GM12878 (cell line): Measurements from ENCODE around the gene KLK3. TPM values are rescaled to one million over a fixed set of nuclear protein-coding genes. Genes with fewer than 3 reads are reported as not detected.

Experiments
- ATAC-seq: fragments of 200-7000 bp; cut with Tn5 transposase; 3 replicates; pipeline ENCODE4 v1.9.1; 2020; ENCODE audit warnings: mild to moderate bottlenecking, moderate library complexity
- BruUV-seq: library from RNA; stranded (reverse); fragments of 400-500 nt; replicated peaks from 2 replicates; lab custom pipeline; 2021; lab: Mats Ljungman, UMichigan
- CTCF ChIA-PET: fragments of 300-600 bp; sonication (Branson Sonifier 250); formaldehyde crosslinking; extraction: SDS; loops from one replicate; lab custom pipeline; 2021; ENCODE audit warnings: inconsistent platforms; lab: Yijun Ruan, JAX
- POLR2A ChIA-PET: fragments of 350-600 bp; formaldehyde crosslinking; extraction: SDS; loops from one replicate; lab custom pipeline; 2021; ENCODE audit warnings: inconsistent platforms; lab: Charles Lee
- RAD21 ChIA-PET: fragments of 300-600 bp; sonication (Branson Sonifier 250); formaldehyde crosslinking; loops from one replicate; lab custom pipeline; 2023; ENCODE audit warnings: antibody characterized with exemption; ENCODE audit not compliant: unreplicated experiment; lab: Charles Lee
- SMC1A ChIA-PET: fragments of 300-600 bp; sonication (Branson Sonifier 250); formaldehyde crosslinking; loops from one replicate; lab custom pipeline; 2023; ENCODE audit not compliant: unreplicated experiment, uncharacterized antibody; lab: Charles Lee
- DNase-seq: peaks from one replicate; pipeline ENCODE4 v3.0.0-alpha.2; 2011; ENCODE audit warnings: low read depth, low spot score
- FAIRE-seq: peaks from 3 replicates; lab custom pipeline; 2011; peaks lifted over from hg19 to GRCh38; lab: Jason Lieb, UNC
- H2AFZ ChIP-seq: 2 replicates; pipeline ENCODE4 v1.6.0; 2011; ENCODE audit warnings: low read depth, low read length, control low read depth; ENCODE audit not compliant: control insufficient read depth
- H3K27ac ChIP-seq: 2 replicates; pipeline ENCODE4 v1.5.1; 2011; ENCODE audit warnings: control low read depth; ENCODE audit not compliant: control insufficient read depth, insufficient read depth
- H3K27me3 ChIP-seq, 2 experiments: replicated peaks in 1 of 2; 2 replicates each; pipeline versions ENCODE4 v1.6.0 to v1.6.1; 2011; ENCODE audit warnings: low read length in 1 of 2; ENCODE audit not compliant: control insufficient read depth in 2 of 2, insufficient read depth in 2 of 2
- H3K36me3 ChIP-seq, 2 experiments: 2 replicates each; pipeline ENCODE4 v1.5.1; 2011; ENCODE audit warnings: low read length in 1 of 2; ENCODE audit not compliant: control insufficient read depth in 2 of 2, insufficient read depth in 2 of 2
- H3K4me1 ChIP-seq: 2 replicates; pipeline ENCODE4 v1.6.1; 2011; ENCODE audit warnings: mild to moderate bottlenecking, low read length, moderate library complexity, mixed read lengths; ENCODE audit not compliant: control insufficient read depth, insufficient read depth
- H3K4me2 ChIP-seq: 2 replicates; pipeline ENCODE4 v1.6.0; 2011; ENCODE audit warnings: control low read depth; ENCODE audit not compliant: control insufficient read depth, insufficient read depth
- H3K4me3 ChIP-seq: fragments of 200-600 bp; sonication (generic); 2 replicates; pipeline ENCODE4 v1.5.1; 2016
- H3K79me2 ChIP-seq: 2 replicates; pipeline ENCODE4 v1.6.0; 2011; ENCODE audit warnings: low read length; ENCODE audit not compliant: control insufficient read depth, insufficient read depth
- H3K9ac ChIP-seq: 2 replicates; pipeline ENCODE4 v1.8.0; 2011; ENCODE audit warnings: low read length, control low read depth, mixed read lengths; ENCODE audit not compliant: control insufficient read depth, insufficient read depth
- H3K9me3 ChIP-seq: replicated peaks from 3 replicates; pipeline ENCODE4 v1.5.1; 2011; ENCODE audit warnings: mild to moderate bottlenecking, low read length; ENCODE audit not compliant: control insufficient read depth, insufficient read depth
- H4K20me1 ChIP-seq: 2 replicates; pipeline ENCODE4 v1.6.0; 2011; ENCODE audit not compliant: control insufficient read depth, insufficient read depth
- CBX5 ChIP-seq: sonication (generic); IDR thresholded peaks from 2 replicates; pipeline ENCODE4 v1.6.1; 2016; ENCODE audit warnings: low read depth, moderate library complexity, mild to moderate bottlenecking, inconsistent platforms
- CTCF ChIP-seq, 3 experiments: IDR thresholded peaks in 2 of 3; conservative IDR thresholded peaks in 1 of 3; 2 replicates each; pipeline ENCODE4 v1.5.1; 2011; ENCODE audit warnings: low read depth in 3 of 3, low read length in 3 of 3, mild to moderate bottlenecking in 3 of 3, control low read depth in 2 of 3, moderate library complexity in 2 of 3, inconsistent platforms in 1 of 3, mixed read lengths in 1 of 3; ENCODE audit not compliant: control insufficient read depth in 2 of 3, insufficient read depth in 1 of 3; ENCODE audit errors: extremely low read depth in 1 of 3
- E4F1 ChIP-seq: fragments of 450-650 bp; IDR thresholded peaks from 2 replicates; pipeline ENCODE4 v1.6.1; 2018; ENCODE audit warnings: borderline replicate concordance, mild to moderate bottlenecking; ENCODE audit not compliant: partially characterized antibody
- FOXK2 ChIP-seq: fragments of 450-650 bp; IDR thresholded peaks from 2 replicates; pipeline ENCODE4 v1.6.1; 2017; ENCODE audit warnings: mild to moderate bottlenecking, moderate library complexity
- LARP7 ChIP-seq: fragments of 450-650 bp; IDR thresholded peaks from 2 replicates; pipeline ENCODE4 v1.6.1; 2017; ENCODE audit warnings: mild to moderate bottlenecking
- NR2F1 ChIP-seq: fragments of 450-650 bp; conservative IDR thresholded peaks from 2 replicates; pipeline ENCODE4 v1.6.1; 2017; ENCODE audit warnings: mild to moderate bottlenecking
- RAD21 ChIP-seq: IDR thresholded peaks from 2 replicates; pipeline ENCODE4 v1.6.1; 2011; ENCODE audit warnings: mild to moderate bottlenecking, low read depth, low read length, moderate library complexity; ENCODE audit not compliant: insufficient read depth
- RAD51 ChIP-seq: fragments of 450-650 bp; IDR thresholded peaks from 2 replicates; pipeline ENCODE4 v1.6.1; 2016; ENCODE audit warnings: moderate library complexity, mild to moderate bottlenecking, inconsistent platforms
- RB1 ChIP-seq: fragments of 450-650 bp; formaldehyde crosslinking; IDR thresholded peaks from 2 replicates; pipeline ENCODE4 v1.6.1; 2017; ENCODE audit warnings: mild to moderate bottlenecking, borderline replicate concordance
- SMC3 ChIP-seq: IDR thresholded peaks from 2 replicates; pipeline ENCODE4 v1.6.1; 2011; ENCODE audit warnings: low read length, improper control_type of control experiment, borderline replicate concordance
- SP1 ChIP-seq: IDR thresholded peaks from one replicate; pipeline ENCODE4 v1.6.1; 2011; ENCODE audit warnings: low read depth, low read length
- TCF3 ChIP-seq: IDR thresholded peaks from 2 replicates; pipeline ENCODE4 v1.6.1; 2012; ENCODE audit warnings: low read depth, mild to moderate bottlenecking, low read length, borderline replicate concordance; ENCODE audit not compliant: insufficient read depth
- ZSCAN29 ChIP-seq: fragments of 450-650 bp; IDR thresholded peaks from 2 replicates; pipeline ENCODE4 v1.6.1; 2017; ENCODE audit warnings: mild to moderate bottlenecking, moderate library complexity
- ZZZ3 ChIP-seq: IDR thresholded peaks from 2 replicates; pipeline ENCODE4 v1.6.1; 2011; ENCODE audit warnings: low read depth; ENCODE audit not compliant: control insufficient read depth, insufficient read length
- WGBS: methylation state at CpG from one replicate; pipeline ENCODE4 v1.1.6; 2016; ENCODE audit warnings: low lambda C conversion rate; ENCODE audit not compliant: insufficient replicate concordance, insufficient coverage; ENCODE audit errors: missing lambda C conversion rate; 5-methylcytosine and 5-hydroxymethylcytosine counted together
- in situ Hi-C: fragments of 300-500 bp; cut with MboI; formaldehyde crosslinking; loops from 9 replicates; pipeline ENCODE4 v1.14.3; 2018; ENCODE audit warnings: mixed read lengths
- intact Hi-C: fragments of 100-400 bp; cut with micrococcal nuclease; formaldehyde crosslinking; loops from one replicate; pipeline ENCODE4 v1.14.2; 2022; ENCODE audit not compliant: unreplicated experiment
- polyA plus RNA-seq, 11 experiments: library from polyadenylated mRNA; depleted of rRNA in 4 of 11; unstranded in 6 of 11; stranded (reverse) in 5 of 11; fragments of >200 nt; fragmentation: Nextera tagmentation in 4 of 11; fragmentation: Illumina TruSeq in 1 of 11; extraction: Ambion mirVana in 4 of 11; extraction: Trizol in 1 of 11; gene quantifications; 1 replicate in 1 of 11; 2 replicates in 10 of 11; pipeline versions ENCODE4 v1.2.1 to v1.2.3, GENCODE V29; 2011 to 2016; ENCODE audit warnings: inconsistent platforms in 2 of 11, missing spikeins in 2 of 11, low read depth in 1 of 11
- total RNA-seq, 4 experiments: library from RNA; depleted of rRNA in 3 of 4; stranded (reverse); fragments of >200 nt in 3 of 4; fragmentation: Illumina TruSeq in 1 of 4; extraction: Trizol in 1 of 4; gene quantifications; 2 replicates each; pipeline versions ENCODE4 v1.2.1 to v1.2.3, GENCODE V29; 2013 to 2021

Gene KLK3
- total and polyA plus RNA-seq, 10 of the 15 experiments (the other 5 are each of a cell fraction or from before 2014, with no cell fraction given) = 0.31 TPM; not detected in 9

DNA sequence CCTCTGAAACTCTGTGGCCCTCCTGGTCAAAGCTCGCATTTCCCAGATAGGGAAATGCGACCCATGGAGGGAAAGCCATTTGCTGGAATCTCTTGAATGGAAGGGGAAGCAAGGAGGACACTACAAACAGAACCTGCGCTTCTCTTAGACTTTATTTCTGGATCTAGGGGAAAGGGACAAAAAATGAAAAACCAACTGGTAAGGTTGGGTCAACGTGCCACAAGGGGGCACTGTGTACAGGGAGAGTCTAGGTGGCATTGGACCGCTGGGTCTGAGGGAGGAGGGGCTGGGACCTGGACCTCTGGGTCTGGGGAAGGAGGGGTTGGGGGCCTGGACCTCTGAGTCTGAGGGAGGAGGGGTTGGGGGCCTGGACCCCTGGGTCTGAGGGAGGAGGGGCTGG is 51.5 kb downstream of the KLK3 start:
- FAIRE-seq (peak; percentile 74), ATAC-seq (peak; percentile 72), DNase-seq (no peak)
- POLR2A ChIA-PET = no interaction called here
- H3K4me2 ChIP-seq = no peak overlapping the region
- H3K79me2 ChIP-seq = no peaks in the 10 kb centered on the region
- H3K36me3 ChIP-seq = no peaks in the 10 kb centered on the region
- H3K9me3 ChIP-seq = no peaks in the 10 kb centered on the region; the same call in 2 of the 3 replicates
- TF ChIP-seq TCF3 (no peak), FOXK2 (no peak), SP1 (no peak), LARP7 (no peak), NR2F1 (no peak), ZZZ3 (no peak), ZSCAN29 (no peak), RAD21 (peak; percentile 50), E4F1 (no peak), RAD51 (no peak), RB1 (no peak), SMC3 (peak; percentile 49; the same call in 1 of the 2 replicates), CTCF (IDR thresholded peaks at IDR 0.05 in 2 of 3, conservative IDR thresholded peaks at IDR 0.05 in 1 of 3; ENCODE audit: control insufficient read depth in 2 of 3, extremely low read depth in 1 of 3, insufficient read depth in 1 of 3, low read depth in 3 of 3, low read length in 3 of 3) (peak; percentile 60 to 78 (median 60)), CBX5 (no peak)
- H3K27me3 ChIP-seq = peaks cover 0 to 1% of the 10 kb centered on the region in 2 experiments; a peak in 2 of 4 replicates
- H2AFZ ChIP-seq = no peak overlapping the region
- H4K20me1 ChIP-seq = no peaks in the 10 kb centered on the region
- H3K9ac ChIP-seq = no peak overlapping the region
- BruUV-seq = no TSS peak
- H3K4me1 ChIP-seq = no peaks in the 10 kb centered on the region
- SMC1A ChIA-PET = interaction anchor here (0.7 to 3.8 kb wide), 4 partner anchors 15 to 121 kb away, joined by 3 to 32 read pairs (median 4); no protein-coding TSS in a partner anchor
- intact Hi-C loops (no loop called here), in situ Hi-C loops (no loop called here)
- RAD21 ChIA-PET = interaction anchor here (1.2 to 1.6 kb wide), 3 partner anchors 15 to 86 kb away, joined by 4 to 16 read pairs (median 6); no protein-coding TSS in a partner anchor
- CTCF ChIA-PET = interaction anchor here (0.8 to 3.2 kb wide), 19 partner anchors 9 to 350 kb away, joined by 3 to 42 read pairs (median 4); no protein-coding TSS in a partner anchor
- H3K27ac ChIP-seq = no peak overlapping the region
- no peak overlapping the region for H3K4me3 ChIP-seq
- 1% methylated on average over 5 of the region's 5 CpGs for whole genome bisulfite sequencing
